ENCODE data around the gene CAMTA1. TPM values are rescaled to one million over a fixed set of nuclear protein-coding genes. Genes with fewer than 3 reads are reported as not detected.
A peak's percentile ranks its signal among the peaks of the same experiment; 100 is the strongest.

The CAMTA1 gene
- total RNA-seq, 1 donor from 2014 or later: 99.0 TPM

GRCh38 chr1:7373876-7374562 lies 588.8 kb downstream of the CAMTA1 start:
- Mint-ChIP-seq H3K9me3 (ENCODE audit: low read depth) (no peaks in the 10 kb centered on the region), H3K4me1 (ENCODE audit: low read depth) (no peaks in the 10 kb centered on the region), H3K27ac (peak overlapping the region; percentile 17), H3K4me3 (ENCODE audit: low read depth) (no peak overlapping the region), H3K27me3 (peaks cover 14% of the 10 kb centered on the region), H3K36me3 (ENCODE audit: insufficient read depth) (no peaks in the 10 kb centered on the region)
- TF ChIP-seq CTCF (IDR thresholded peaks at IDR 0.05; ENCODE audit: unreplicated experiment): no peak
- DNase-seq (ENCODE audit: low spot score, unreplicated experiment): no peak

- Mint-ChIP-seq H3K36me3 (ENCODE audit: insufficient read depth) (no peaks in the 10 kb centered on the region), H3K9me3 (ENCODE audit: low read depth) (no peaks in the 10 kb centered on the region), H3K4me1 (ENCODE audit: low read depth) (peaks cover 2% of the 10 kb centered on the region), H3K27ac (no peak overlapping the region), H3K27me3 (peaks cover 20% of the 10 kb centered on the region), H3K4me3 (ENCODE audit: low read depth) (no peak overlapping the region)
- DNase-seq (ENCODE audit: low spot score, unreplicated experiment): no peak
- no peak for TF ChIP-seq CTCF (IDR thresholded peaks at IDR 0.05; ENCODE audit: unreplicated experiment)
Measured at GRCh38 chr1:7374563-7375160, 589.4 kb downstream of the CAMTA1 start.

- H3K27me3 Mint-ChIP-seq: peaks cover 22% of the 10 kb centered on the region
Measured at GRCh38 chr1:7375329-7375728, 590.1 kb downstream of the CAMTA1 start.

GRCh38 chr1:7375781-7376660 lies 590.8 kb downstream of the CAMTA1 start:
- H3K27ac Mint-ChIP-seq: no peak overlapping the region
- H3K4me3 Mint-ChIP-seq (ENCODE audit: low read depth): no peak overlapping the region
- H3K4me1 Mint-ChIP-seq (ENCODE audit: low read depth): peaks cover 2% of the 10 kb centered on the region

More at GRCh38 chr1:7375329-7375728, 590.1 kb downstream of the CAMTA1 start:
- H3K36me3 Mint-ChIP-seq (ENCODE audit: insufficient read depth): no peaks in the 10 kb centered on the region
- H3K27ac Mint-ChIP-seq: no peak overlapping the region
- DNase-seq (ENCODE audit: low spot score, unreplicated experiment): no peak
- no peak overlapping the region for H3K4me3 Mint-ChIP-seq (ENCODE audit: low read depth)
- no peak for TF ChIP-seq CTCF (IDR thresholded peaks at IDR 0.05; ENCODE audit: unreplicated experiment)
- H3K4me1 Mint-ChIP-seq (ENCODE audit: low read depth): peaks cover 2% of the 10 kb centered on the region
- H3K9me3 Mint-ChIP-seq (ENCODE audit: low read depth): no peaks in the 10 kb centered on the region

More at GRCh38 chr1:7375781-7376660, 590.8 kb downstream of the CAMTA1 start:
- no peaks in the 10 kb centered on the region for H3K36me3 Mint-ChIP-seq (ENCODE audit: insufficient read depth)
- TF ChIP-seq CTCF (IDR thresholded peaks at IDR 0.05; ENCODE audit: unreplicated experiment): no peak
- peaks cover 22% of the 10 kb centered on the region for H3K27me3 Mint-ChIP-seq
- DNase-seq (ENCODE audit: low spot score, unreplicated experiment): no peak
- no peaks in the 10 kb centered on the region for H3K9me3 Mint-ChIP-seq (ENCODE audit: low read depth)

Measured in progenitor cell of endocrine pancreas (in vitro differentiated cells).